ENCODE results near the gene TMEM120B.

GRCh38 chr12:121676190-121676589, 36.4 kb upstream of the TMEM120B start:
- no peak for TF ChIP-seq CTCF (IDR thresholded peaks at IDR 0.05; ENCODE audit: low read depth, low read length)
- TF ChIP-seq EZH2phosphoT487 (IDR thresholded peaks at IDR 0.05; ENCODE audit: low read depth) = no peak

All from OCI-LY3 (cell line).